Adrenal gland (tissue), 12 donors: Measurements from ENCODE around the gene KRT76. TPM values are rescaled to one million over a fixed set of nuclear protein-coding genes. Genes with fewer than 3 reads are reported as not detected.

Source experiments
- DNase-seq, 7 donors: peaks; one replicate each; pipeline ENCODE4 v3.0.0-alpha.2; 2019 to 2020
- H3K27ac ChIP-seq, 5 donors: fragments of 200-600 bp; sonication (generic) in 4 of 5; 1 replicate in 3 of 5; 2 replicates in 2 of 5; pipeline versions ENCODE4 v1.5.1 to v1.8.0; 2016 to 2020; ENCODE audit warnings: mild to moderate bottlenecking in 1 of 5
- H3K27me3 ChIP-seq: fragments of 200-600 bp; 2 replicates; pipeline ENCODE4 v1.8.0; 2021
- H3K36me3 ChIP-seq, 2 donors: fragments of 200-600 bp; replicated peaks in 1 of 2; 1 replicate in 1 of 2; 2 replicates in 1 of 2; pipeline versions ENCODE4 v1.5.1 to v1.8.0; 2018 to 2022
- H3K4me1 ChIP-seq, 2 donors: fragments of 200-600 bp; replicated peaks in 1 of 2; 1 replicate in 1 of 2; 2 replicates in 1 of 2; pipeline versions ENCODE4 v1.5.1 to v1.8.0; 2018 to 2021
- H3K4me3 ChIP-seq, 4 donors: fragments of 200-600 bp; sonication (generic) in 3 of 4; one replicate each; pipeline ENCODE4 v1.5.1; 2016 to 2018
- H3K9me3 ChIP-seq, 3 donors: fragments of 200-600 bp; sonication (generic) in 1 of 3; replicated peaks in 1 of 3; 1 replicate in 2 of 3; 2 replicates in 1 of 3; pipeline versions ENCODE4 v1.5.1 to v1.8.0; 2016 to 2021
- CTCF ChIP-seq, 6 experiments: fragments of 450-650 bp in 4 of 6; fragments of 200-600 bp in 2 of 6; sonication (generic) in 1 of 6; IDR thresholded peaks; 1 replicate in 5 of 6; 2 replicates in 1 of 6; pipeline versions ENCODE4 v1.5.1 to v1.8.0; 2016 to 2021; ENCODE audit warnings: antibody characterized with exemption in 6 of 6, mild to moderate bottlenecking in 2 of 6, moderate library complexity in 1 of 6
- POLR2A ChIP-seq, 2 donors: fragments of 450-650 bp; IDR thresholded peaks; one replicate each; pipeline ENCODE4 v1.6.1; 2017; ENCODE audit warnings: antibody characterized with exemption in 2 of 2, mild to moderate bottlenecking in 2 of 2, moderate library complexity in 1 of 2
- WGBS, 4 donors: extraction: QIAGEN DNeasy Blood & Tissue Kit in 2 of 4; methylation state at CpG; one replicate each; pipeline versions ENCODE4 v1.1.5 to v1.1.7; 2013 to 2017; 5-methylcytosine and 5-hydroxymethylcytosine counted together
- intact Hi-C, 2 donors: fragments of 100-400 bp; cut with DNase I; formaldehyde crosslinking; loops; one replicate each; pipeline versions ENCODE4 v1.14.1 to v1.15.0; 2022 to 2023
- polyA plus RNA-seq, 3 donors: library from polyadenylated mRNA; stranded (reverse); fragments of 200-250 nt in 2 of 3; fragments of 350-450 nt in 1 of 3; fragmentation: Illumina TruSeq in 1 of 3; extraction: RNeasy Lipid Tissue Mini Kit (QIAGEN cat#74804) in 1 of 3; gene quantifications; one replicate each; pipeline ENCODE4 v1.2.3, GENCODE V29; 2013 to 2014
- total RNA-seq, 9 donors: library from RNA; depleted of rRNA in 4 of 9; stranded (reverse); fragments of >200 nt in 4 of 9; fragments of 120-200 nt in 1 of 9; fragmentation: NEBNext Ultra II Directional in 1 of 9; extraction: Animal tissue kit (Norgen Biotek cat#: 25700) in 1 of 9; gene quantifications; one replicate each; pipeline versions ENCODE4 v1.1.0 to v1.2.4, GENCODE V29; 2013 to 2023
- donor health status: healthy with polysubstance abuse.
- donor health status: Bipolar disorder and iron deficiency.
- donor health status: DM: yes; HTN: yes; CAD: no.
- donor health status: DM: no; HTN: no; CAD: no.
- donor health status: DM: no; HTN: no; CAD: no.
- donor health status: DM: yes; HTN: yes; CAD: no.

The KRT76 gene
- total and polyA plus RNA-seq, 12 donors = not detected

GRCh38 chr12:52782502-52782901 lies 5.4 kb upstream of the KRT76 start:
- no peaks in the 10 kb centered on the region for H3K4me1 ChIP-seq
- H3K36me3 ChIP-seq = no peaks in the 10 kb centered on the region
- H3K27ac ChIP-seq = no peak overlapping the region
- intact Hi-C loops = no loop called here
- no peak overlapping the region for H3K4me3 ChIP-seq
- H3K9me3 ChIP-seq = no peaks in the 10 kb centered on the region
- 75 to 94% (median 90%) methylated on average over 4 of the region's 4 CpGs for WGBS, 4 donors
- H3K27me3 ChIP-seq = peaks cover 13% of the 10 kb centered on the region
- no peak for DNase-seq
- TF ChIP-seq POLR2A (IDR thresholded peaks at IDR 0.05) (no peak), CTCF (IDR thresholded peaks at IDR 0.05) (no peak)

DNA sequence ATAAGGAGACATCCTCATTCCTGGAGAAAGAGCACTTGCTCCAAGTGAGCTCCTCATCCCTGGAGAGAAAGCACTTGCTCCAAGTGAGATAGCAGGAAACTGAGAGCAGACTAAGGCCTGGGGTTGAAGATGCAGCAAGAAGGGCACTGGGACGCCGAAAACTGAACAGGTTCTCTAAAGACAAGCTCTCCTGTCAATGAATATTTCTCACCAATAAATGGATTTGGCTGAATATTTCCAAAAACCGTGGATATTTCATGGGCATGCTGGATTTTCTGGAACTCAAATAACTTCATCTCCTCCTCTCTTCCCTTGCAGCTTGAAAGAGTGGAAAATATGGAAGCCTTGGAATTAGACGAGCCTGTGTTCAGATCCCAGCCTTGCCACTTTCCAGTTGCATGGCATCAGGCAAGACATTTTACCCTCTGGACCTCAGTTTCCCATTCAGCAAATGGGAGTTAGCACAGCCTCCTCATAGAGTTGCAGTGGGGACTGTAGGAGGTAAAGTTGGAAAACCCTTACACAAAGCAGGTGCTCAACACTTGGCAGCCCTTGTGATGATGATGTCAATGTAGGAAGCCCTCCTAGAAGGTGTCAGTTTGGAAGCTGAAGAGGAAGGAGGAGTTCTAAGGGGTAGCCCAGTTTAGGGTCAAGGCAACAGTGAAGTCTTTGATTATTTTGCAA lies 4.4 kb upstream of the KRT76 start:
- H3K27me3 ChIP-seq = peaks cover 16% of the 10 kb centered on the region
- H3K4me3 ChIP-seq = no peak overlapping the region
- TF ChIP-seq CTCF (IDR thresholded peaks at IDR 0.05) (no peak), POLR2A (IDR thresholded peaks at IDR 0.05) (no peak)
- no peak overlapping the region for H3K27ac ChIP-seq
- no peak for DNase-seq
- H3K36me3 ChIP-seq = no peaks in the 10 kb centered on the region
- H3K4me1 ChIP-seq = no peaks in the 10 kb centered on the region
- WGBS, 4 donors = 58 to 67% (median 64%) methylated on average over 4 of the region's 4 CpGs
- intact Hi-C loops = no loop called here
- H3K9me3 ChIP-seq = no peaks in the 10 kb centered on the region

DNA sequence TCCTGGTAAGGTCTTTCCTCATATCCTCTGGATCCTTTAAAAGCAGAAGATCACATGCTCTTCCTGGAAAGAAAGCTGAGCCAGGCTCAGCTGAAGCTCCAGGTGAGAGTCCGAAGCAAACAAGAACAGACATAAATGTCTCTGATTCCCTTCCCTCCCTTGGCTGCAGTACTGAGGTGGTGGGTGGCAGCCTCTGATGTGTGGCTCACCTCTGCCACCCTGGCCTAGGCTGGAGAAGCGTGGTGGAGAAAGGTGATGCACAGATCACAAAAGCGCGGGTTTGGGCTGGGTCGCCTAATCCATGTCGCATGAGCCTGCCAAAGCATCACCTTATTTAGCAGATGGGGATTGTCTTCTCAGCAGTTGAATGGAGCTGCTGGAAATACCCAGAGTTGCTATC lies 2.8 kb upstream of the KRT76 start:
- DNase-seq = no peak
- 85 to 92% (median 91%) methylated on average over 6 of the region's 6 CpGs for WGBS, 4 donors
- Histone ChIP-seq H3K27me3 (peaks cover 16% of the 10 kb centered on the region), H3K4me3 (no peak overlapping the region), H3K4me1 (no peaks in the 10 kb centered on the region), H3K36me3 (no peaks in the 10 kb centered on the region), H3K9me3 (no peaks in the 10 kb centered on the region), H3K27ac (no peak overlapping the region)
- intact Hi-C loops = no loop called here
- TF ChIP-seq POLR2A (IDR thresholded peaks at IDR 0.05) = no peak
- TF ChIP-seq CTCF (IDR thresholded peaks at IDR 0.05) = no peak

- Histone ChIP-seq H3K36me3 (no peaks in the 10 kb centered on the region), H3K4me1 (no peaks in the 10 kb centered on the region), H3K27me3 (peaks cover 16% of the 10 kb centered on the region), H3K9me3 (no peaks in the 10 kb centered on the region), H3K4me3 (no peak overlapping the region), H3K27ac (no peak overlapping the region)
- DNase-seq = no peak
- intact Hi-C loops = no loop called here
- TF ChIP-seq CTCF (IDR thresholded peaks at IDR 0.05) (no peak), POLR2A (IDR thresholded peaks at IDR 0.05) (no peak)
- 80 to 94% (median 90%) methylated on average over 2 of the region's 2 CpGs for WGBS, 4 donors
Observed at GRCh38 chr12:52778833-52779232, 1.7 kb upstream of the KRT76 start.
